ENCODE data around the gene TRIM58.

Gene TRIM58

DNA sequence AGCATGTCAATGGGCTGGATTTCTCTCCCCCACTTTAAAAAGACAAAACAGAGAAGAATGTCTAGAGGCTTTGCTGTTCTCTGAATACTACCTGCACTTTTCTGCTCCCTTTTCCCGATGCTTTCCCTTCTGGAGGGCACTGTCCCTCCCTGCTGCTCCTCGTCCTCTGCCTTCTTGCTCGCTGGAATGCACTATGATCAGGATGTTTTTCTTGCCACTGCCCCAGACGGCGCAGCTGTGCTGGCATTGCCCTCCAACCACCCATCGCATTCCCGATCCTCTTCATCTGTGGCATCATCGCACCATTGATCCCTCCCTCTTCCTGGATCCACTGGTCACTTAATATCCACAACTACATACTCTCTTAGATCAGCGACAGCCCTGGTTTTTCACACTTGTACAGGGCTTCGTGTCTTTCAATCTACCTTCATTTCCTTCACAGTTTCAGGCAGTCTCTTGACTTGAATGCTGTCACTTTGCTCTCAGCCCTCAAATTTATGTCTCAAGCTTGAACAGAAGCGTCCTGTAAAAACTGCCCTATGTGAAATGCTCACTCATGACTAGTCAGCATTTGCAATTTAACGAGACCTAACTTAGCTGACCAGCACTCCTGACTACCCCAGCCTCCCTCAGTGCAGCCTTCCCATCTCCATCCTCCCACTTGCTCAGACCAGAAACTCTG lies 11.8 kb upstream of the TRIM58 start:
- Histone ChIP-seq H3K4me3 (ENCODE audit: low read length in 2 of 2) (no peak overlapping the region), H3K9ac (ENCODE audit: low read length in 2 of 2) (no peak overlapping the region)

DNA sequence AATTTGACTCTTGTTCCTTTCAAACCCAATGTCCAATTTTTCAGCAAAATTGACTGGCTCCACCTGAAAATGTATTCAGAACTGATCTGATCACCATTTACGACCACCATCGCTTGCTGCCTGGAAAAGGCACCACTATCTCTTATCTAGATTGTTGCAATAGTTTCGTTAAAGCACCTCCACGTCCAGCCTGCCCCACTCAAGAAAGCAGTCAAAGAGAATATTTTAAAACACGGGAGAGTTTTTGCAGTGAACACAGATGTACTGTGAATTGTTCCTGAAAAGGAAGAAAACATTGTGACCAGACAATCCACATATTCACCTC lies 11.3 kb upstream of the TRIM58 start:
- H3K9me3 ChIP-seq (ENCODE audit: control insufficient read depth in 2 of 2, low read length in 2 of 2) = no peaks in the 10 kb centered on the region
- H3K4me1 ChIP-seq (ENCODE audit: control insufficient read depth, insufficient read depth, low read length) = no peaks in the 10 kb centered on the region
- H3K27ac ChIP-seq (ENCODE audit: low read length) = no peak overlapping the region
- H3K27me3 ChIP-seq (ENCODE audit: control insufficient read depth in 1 of 2, insufficient read depth in 2 of 2, low read length in 2 of 2) = no peaks in the 10 kb centered on the region
- no peak overlapping the region for H3K9ac ChIP-seq (ENCODE audit: low read length in 2 of 2)
- H3K36me3 ChIP-seq (ENCODE audit: control insufficient read depth in 2 of 2, insufficient read depth in 2 of 2, low read length in 2 of 2) = no peaks in the 10 kb centered on the region
- no peak overlapping the region for H3K4me3 ChIP-seq (ENCODE audit: low read length in 2 of 2)

More for the DNA sequence above, 11.8 kb upstream of the TRIM58 start:
- no peak overlapping the region for H3K27ac ChIP-seq (ENCODE audit: low read length)
- H3K27me3 ChIP-seq (ENCODE audit: control insufficient read depth in 1 of 2, insufficient read depth in 2 of 2, low read length in 2 of 2) = no peaks in the 10 kb centered on the region
- H3K36me3 ChIP-seq (ENCODE audit: control insufficient read depth in 2 of 2, insufficient read depth in 2 of 2, low read length in 2 of 2) = no peaks in the 10 kb centered on the region
- no peaks in the 10 kb centered on the region for H3K9me3 ChIP-seq (ENCODE audit: control insufficient read depth in 2 of 2, low read length in 2 of 2)
- H3K4me1 ChIP-seq (ENCODE audit: control insufficient read depth, insufficient read depth, low read length) = no peaks in the 10 kb centered on the region

DNA sequence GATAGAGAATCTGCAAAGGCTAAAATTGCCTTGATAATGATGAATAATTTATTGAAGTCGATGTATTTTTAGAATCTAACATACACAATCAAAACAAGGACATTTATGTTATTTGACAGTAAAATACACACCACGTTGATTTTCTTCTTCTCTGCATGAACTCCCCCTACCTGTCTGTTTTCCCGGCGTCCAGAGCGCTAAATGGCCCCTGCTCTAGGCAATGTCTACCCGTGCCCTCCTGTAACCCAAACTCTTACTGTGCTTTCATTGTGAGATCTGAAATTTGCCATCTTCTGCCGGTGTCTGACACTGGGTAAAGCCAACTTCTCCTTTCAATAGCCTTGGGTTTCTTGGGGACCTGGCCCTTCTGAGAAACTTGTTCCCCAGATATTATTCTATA lies 8.6 kb upstream of the TRIM58 start:
- Histone ChIP-seq H3K4me1 (ENCODE audit: control insufficient read depth, insufficient read depth, low read length) (no peaks in the 10 kb centered on the region), H3K27me3 (ENCODE audit: control insufficient read depth in 1 of 2, insufficient read depth in 2 of 2, low read length in 2 of 2) (no peaks in the 10 kb centered on the region), H3K36me3 (ENCODE audit: control insufficient read depth in 2 of 2, insufficient read depth in 2 of 2, low read length in 2 of 2) (no peaks in the 10 kb centered on the region), H3K9me3 (ENCODE audit: control insufficient read depth in 2 of 2, low read length in 2 of 2) (no peaks in the 10 kb centered on the region), H3K27ac (ENCODE audit: low read length) (no peak overlapping the region), H3K4me3 (ENCODE audit: low read length in 2 of 2) (no peak overlapping the region), H3K9ac (ENCODE audit: low read length in 2 of 2) (no peak overlapping the region)

DNA sequence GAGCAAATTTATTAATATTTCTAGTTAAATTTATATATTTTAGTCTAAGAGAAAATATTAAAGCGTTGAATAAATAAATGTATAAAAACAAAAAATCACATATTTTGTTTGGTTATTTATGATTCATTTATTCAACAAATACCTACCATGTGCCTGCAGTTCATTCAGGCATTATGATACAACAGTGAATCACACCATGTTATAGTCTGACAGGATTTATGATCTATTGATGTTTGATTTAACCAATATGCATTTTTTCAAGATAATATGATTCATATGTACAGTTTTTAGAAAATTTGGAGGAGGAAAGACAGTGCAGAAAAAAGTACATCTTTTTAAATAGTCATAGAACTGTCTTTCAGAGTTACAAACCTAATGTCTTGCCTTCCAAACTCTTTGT lies 7.4 kb upstream of the TRIM58 start:
- Histone ChIP-seq H3K4me1 (ENCODE audit: control insufficient read depth, insufficient read depth, low read length) (no peaks in the 10 kb centered on the region), H3K9me3 (ENCODE audit: control insufficient read depth in 2 of 2, low read length in 2 of 2) (no peaks in the 10 kb centered on the region), H3K36me3 (ENCODE audit: control insufficient read depth in 2 of 2, insufficient read depth in 2 of 2, low read length in 2 of 2) (no peaks in the 10 kb centered on the region), H3K27ac (ENCODE audit: low read length) (no peak overlapping the region), H3K9ac (ENCODE audit: low read length in 2 of 2) (no peak overlapping the region), H3K27me3 (ENCODE audit: control insufficient read depth in 1 of 2, insufficient read depth in 2 of 2, low read length in 2 of 2) (no peaks in the 10 kb centered on the region), H3K4me3 (ENCODE audit: low read length in 2 of 2) (no peak overlapping the region)

DNA sequence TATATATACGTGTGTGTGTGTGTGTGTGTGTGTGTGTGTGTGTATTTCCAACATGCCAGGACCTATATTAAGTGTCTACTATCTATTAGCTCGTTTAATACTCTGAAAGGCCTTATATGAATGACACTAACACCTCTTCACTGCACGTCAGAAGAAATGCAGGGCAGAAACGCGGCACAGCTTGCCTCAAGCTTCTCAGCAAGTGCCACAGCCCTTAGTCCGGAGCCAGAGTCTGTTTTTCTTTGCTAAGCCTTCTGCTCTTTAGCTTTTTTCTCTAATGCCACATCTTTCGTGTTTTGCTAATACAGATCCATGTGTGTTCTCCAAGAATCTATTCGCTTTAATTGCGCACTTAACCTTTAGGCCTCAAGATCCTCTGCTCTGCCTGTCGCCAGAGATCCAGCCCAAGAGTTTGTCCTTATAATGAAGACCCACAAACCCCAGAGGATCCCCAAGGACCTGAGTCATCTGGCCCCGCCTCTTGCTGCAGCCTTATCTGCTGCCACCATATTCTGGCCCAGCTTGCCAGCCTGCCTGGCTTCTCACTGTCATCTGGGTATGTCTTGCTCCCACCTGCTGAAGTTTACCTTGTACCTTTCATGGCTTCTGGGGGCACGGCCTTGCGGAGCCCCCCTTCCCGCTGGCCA lies 2.0 kb upstream of the TRIM58 start:
- H3K27me3 ChIP-seq (ENCODE audit: control insufficient read depth in 1 of 2, insufficient read depth in 2 of 2, low read length in 2 of 2) = peaks cover 9 to 16% of the 10 kb centered on the region in 2 donors
- no peak overlapping the region for H3K27ac ChIP-seq (ENCODE audit: low read length)
- no peaks in the 10 kb centered on the region for H3K36me3 ChIP-seq (ENCODE audit: control insufficient read depth in 2 of 2, insufficient read depth in 2 of 2, low read length in 2 of 2)
- no peak overlapping the region for H3K9ac ChIP-seq (ENCODE audit: low read length in 2 of 2)
- H3K9me3 ChIP-seq (ENCODE audit: control insufficient read depth in 2 of 2, low read length in 2 of 2) = no peaks in the 10 kb centered on the region
- no peak overlapping the region for H3K4me3 ChIP-seq (ENCODE audit: low read length in 2 of 2)
- no peaks in the 10 kb centered on the region for H3K4me1 ChIP-seq (ENCODE audit: control insufficient read depth, insufficient read depth, low read length)

DNA sequence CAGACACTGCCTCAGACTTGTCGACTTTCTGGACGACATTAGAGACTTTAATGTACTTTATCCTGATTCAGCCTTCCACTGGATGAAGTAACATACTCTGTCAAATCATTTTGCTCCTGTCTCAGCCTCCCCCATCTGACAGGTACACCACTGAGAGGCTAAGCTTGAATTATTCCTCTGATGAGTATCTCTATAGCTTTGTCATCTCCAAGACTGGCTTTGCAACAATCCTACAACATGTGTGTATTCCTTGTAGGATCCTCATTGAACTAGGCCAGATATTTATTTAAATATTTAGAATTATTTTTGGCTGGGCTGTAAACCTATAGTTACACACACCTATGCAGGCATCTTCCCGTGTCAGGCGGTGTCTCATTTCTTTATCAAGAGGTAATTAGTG lies 1.1 kb upstream of the TRIM58 start:
- peaks cover 14 to 16% of the 10 kb centered on the region in 2 donors for H3K27me3 ChIP-seq (ENCODE audit: control insufficient read depth in 1 of 2, insufficient read depth in 2 of 2, low read length in 2 of 2)
- H3K27ac ChIP-seq (ENCODE audit: low read length) = no peak overlapping the region
- H3K4me3 ChIP-seq (ENCODE audit: low read length in 2 of 2) = no peak overlapping the region
- H3K4me1 ChIP-seq (ENCODE audit: control insufficient read depth, insufficient read depth, low read length) = no peaks in the 10 kb centered on the region
- no peak overlapping the region for H3K9ac ChIP-seq (ENCODE audit: low read length in 2 of 2)
- no peaks in the 10 kb centered on the region for H3K36me3 ChIP-seq (ENCODE audit: control insufficient read depth in 2 of 2, insufficient read depth in 2 of 2, low read length in 2 of 2)
- H3K9me3 ChIP-seq (ENCODE audit: control insufficient read depth in 2 of 2, low read length in 2 of 2) = no peaks in the 10 kb centered on the region

DNA sequence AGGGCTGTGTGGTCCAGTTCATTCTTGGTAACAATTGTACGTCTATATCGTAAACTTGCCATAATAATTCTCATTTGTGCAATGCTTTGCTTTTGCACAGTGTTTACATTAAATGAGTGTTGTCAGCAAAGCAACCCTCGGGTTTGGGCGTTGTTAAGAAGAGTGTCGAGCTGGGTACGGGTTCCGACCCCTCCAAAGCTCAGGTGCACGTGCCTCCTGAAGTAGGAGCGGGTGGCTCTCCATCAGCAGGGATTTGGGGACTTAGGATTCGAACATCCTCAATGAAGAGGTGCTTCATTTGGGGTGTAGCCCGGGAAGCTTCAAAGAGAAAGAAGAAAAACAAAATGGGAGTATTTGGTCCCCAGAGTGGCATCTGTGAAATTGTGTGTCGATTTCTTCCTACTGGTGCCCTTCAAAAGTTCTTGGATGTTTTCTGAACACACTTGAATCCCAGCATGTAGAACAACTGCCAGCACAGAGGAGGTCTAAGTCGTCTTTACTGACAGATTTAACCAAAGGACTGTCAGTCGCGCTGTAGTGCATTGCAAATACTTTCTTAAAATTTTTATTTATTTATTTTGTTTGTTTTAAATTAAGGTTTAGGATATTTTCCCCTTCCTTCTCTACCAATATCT lies 1.1 kb downstream of the TRIM58 start:
- Histone ChIP-seq H3K4me3 (ENCODE audit: low read length in 2 of 2) (no peak overlapping the region), H3K27ac (ENCODE audit: low read length) (no peak overlapping the region), H3K4me1 (ENCODE audit: control insufficient read depth, insufficient read depth, low read length) (no peaks in the 10 kb centered on the region), H3K9me3 (ENCODE audit: control insufficient read depth in 2 of 2, low read length in 2 of 2) (no peaks in the 10 kb centered on the region), H3K36me3 (ENCODE audit: control insufficient read depth in 2 of 2, insufficient read depth in 2 of 2, low read length in 2 of 2) (no peaks in the 10 kb centered on the region), H3K27me3 (ENCODE audit: control insufficient read depth in 1 of 2, insufficient read depth in 2 of 2, low read length in 2 of 2) (peaks cover 14 to 16% of the 10 kb centered on the region in 2 donors), H3K9ac (ENCODE audit: low read length in 2 of 2) (no peak overlapping the region)

DNA sequence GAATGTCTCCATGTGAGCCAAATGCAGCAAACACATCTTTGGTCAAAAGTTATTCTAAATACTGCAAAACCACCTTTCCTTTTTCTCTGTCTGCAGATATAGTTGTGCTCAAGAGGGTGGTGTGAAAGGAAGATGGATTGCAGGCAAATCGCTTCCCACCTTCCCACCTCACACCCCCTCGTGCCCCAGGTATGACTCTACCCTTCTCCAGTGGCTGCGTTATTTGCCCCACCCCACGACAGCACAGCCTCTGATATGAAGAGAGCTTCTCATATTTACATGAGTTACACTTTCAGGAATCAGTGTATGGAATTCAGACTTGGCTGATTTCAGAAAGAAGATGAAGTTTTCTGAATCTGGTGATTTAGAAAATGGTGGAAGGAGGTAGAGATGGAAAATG lies 5.8 kb downstream of the TRIM58 start:
- H3K27ac ChIP-seq (ENCODE audit: low read length) = no peak overlapping the region
- no peaks in the 10 kb centered on the region for H3K9me3 ChIP-seq (ENCODE audit: control insufficient read depth in 2 of 2, low read length in 2 of 2)
- H3K27me3 ChIP-seq (ENCODE audit: control insufficient read depth in 1 of 2, insufficient read depth in 2 of 2, low read length in 2 of 2) = peaks cover 6 to 12% of the 10 kb centered on the region in 2 donors
- H3K4me3 ChIP-seq (ENCODE audit: low read length in 2 of 2) = no peak overlapping the region
- no peaks in the 10 kb centered on the region for H3K36me3 ChIP-seq (ENCODE audit: control insufficient read depth in 2 of 2, insufficient read depth in 2 of 2, low read length in 2 of 2)
- no peak overlapping the region for H3K9ac ChIP-seq (ENCODE audit: low read length in 2 of 2)
- no peaks in the 10 kb centered on the region for H3K4me1 ChIP-seq (ENCODE audit: control insufficient read depth, insufficient read depth, low read length)

DNA sequence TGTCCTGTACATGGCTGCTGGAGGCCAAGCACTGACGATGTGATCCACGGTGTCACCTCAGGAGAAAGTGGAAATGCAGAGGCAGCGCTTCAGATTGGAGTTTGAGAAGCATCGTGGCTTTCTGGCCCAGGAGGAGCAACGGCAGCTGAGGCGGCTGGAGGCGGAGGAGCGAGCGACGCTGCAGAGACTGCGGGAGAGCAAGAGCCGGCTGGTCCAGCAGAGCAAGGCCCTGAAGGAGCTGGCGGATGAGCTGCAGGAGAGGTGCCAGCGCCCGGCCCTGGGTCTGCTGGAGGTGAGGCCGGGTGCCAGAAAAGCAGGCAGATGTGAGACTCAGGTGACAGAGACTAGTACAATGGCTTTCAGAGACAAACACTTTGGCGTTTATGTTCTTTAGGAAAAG lies 7.7 kb downstream of the TRIM58 start:
- Histone ChIP-seq H3K36me3 (ENCODE audit: control insufficient read depth in 2 of 2, insufficient read depth in 2 of 2, low read length in 2 of 2) (no peaks in the 10 kb centered on the region), H3K27me3 (ENCODE audit: control insufficient read depth in 1 of 2, insufficient read depth in 2 of 2, low read length in 2 of 2) (peaks cover 0 to 4% of the 10 kb centered on the region in 2 donors)

DNA sequence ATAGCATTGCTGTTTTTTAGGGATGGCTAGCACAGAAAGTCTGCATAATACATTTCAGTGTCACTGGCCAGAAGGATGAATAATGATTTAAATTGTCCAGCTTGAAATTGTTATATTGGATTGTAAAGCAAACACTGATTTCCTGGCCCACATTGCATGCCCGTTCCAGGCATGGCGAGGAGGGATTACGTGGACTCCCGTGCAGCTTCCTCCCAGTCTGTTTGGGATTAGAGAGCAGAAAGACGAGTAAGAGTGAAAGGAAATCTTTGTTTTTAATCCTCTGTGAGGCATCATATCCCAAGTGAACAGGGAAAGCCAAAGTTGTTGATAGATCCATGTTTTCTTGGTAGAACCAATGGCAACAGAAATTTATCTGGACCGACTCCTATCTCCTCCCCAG lies 8.4 kb downstream of the TRIM58 start:
- Histone ChIP-seq H3K9ac (ENCODE audit: low read length in 2 of 2) (no peak overlapping the region), H3K27ac (ENCODE audit: low read length) (no peak overlapping the region), H3K4me1 (ENCODE audit: control insufficient read depth, insufficient read depth, low read length) (no peaks in the 10 kb centered on the region), H3K9me3 (ENCODE audit: control insufficient read depth in 2 of 2, low read length in 2 of 2) (peaks cover 4 to 5% of the 10 kb centered on the region in 2 donors), H3K36me3 (ENCODE audit: control insufficient read depth in 2 of 2, insufficient read depth in 2 of 2, low read length in 2 of 2) (no peaks in the 10 kb centered on the region), H3K27me3 (ENCODE audit: control insufficient read depth in 1 of 2, insufficient read depth in 2 of 2, low read length in 2 of 2) (peaks cover 0 to 2% of the 10 kb centered on the region in 2 donors), H3K4me3 (ENCODE audit: low read length in 2 of 2) (no peak overlapping the region)

More for the DNA sequence above, 7.7 kb downstream of the TRIM58 start:
- no peaks in the 10 kb centered on the region for H3K4me1 ChIP-seq (ENCODE audit: control insufficient read depth, insufficient read depth, low read length)
- no peak overlapping the region for H3K4me3 ChIP-seq (ENCODE audit: low read length in 2 of 2)
- H3K9ac ChIP-seq (ENCODE audit: low read length in 2 of 2) = no peak overlapping the region
- no peak overlapping the region for H3K27ac ChIP-seq (ENCODE audit: low read length)
- H3K9me3 ChIP-seq (ENCODE audit: control insufficient read depth in 2 of 2, low read length in 2 of 2) = peaks cover 0 to 3% of the 10 kb centered on the region in 2 donors

DNA sequence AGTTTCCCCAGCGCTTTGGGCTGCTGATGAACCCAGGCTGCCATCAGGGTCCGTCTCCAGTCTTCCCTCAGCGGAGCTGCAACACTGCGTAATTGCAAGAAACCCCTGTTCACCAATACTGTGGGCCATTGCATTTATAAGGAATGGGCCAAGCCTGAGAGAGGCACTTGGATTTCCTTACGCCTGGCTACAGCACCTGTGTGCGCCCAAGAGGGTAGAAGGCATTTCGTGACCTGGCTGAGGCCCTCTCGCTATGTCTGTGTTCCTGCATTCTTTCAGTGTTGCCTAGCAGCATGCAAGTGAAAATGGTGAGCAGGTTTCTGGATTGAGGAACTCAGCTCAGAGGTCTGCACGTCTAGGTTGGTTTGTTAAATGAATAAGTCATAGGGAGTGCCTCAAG lies 26.4 kb downstream of the TRIM58 start:
- H3K9ac ChIP-seq (ENCODE audit: low read length in 2 of 2) = no peak overlapping the region
- no peak overlapping the region for H3K4me3 ChIP-seq (ENCODE audit: low read length in 2 of 2)

More for the DNA sequence above, 26.4 kb downstream of the TRIM58 start:
- no peaks in the 10 kb centered on the region for H3K36me3 ChIP-seq (ENCODE audit: control insufficient read depth in 2 of 2, insufficient read depth in 2 of 2, low read length in 2 of 2)
- H3K4me1 ChIP-seq (ENCODE audit: control insufficient read depth, insufficient read depth, low read length) = no peaks in the 10 kb centered on the region
- H3K27ac ChIP-seq (ENCODE audit: low read length) = no peak overlapping the region
- no peaks in the 10 kb centered on the region for H3K27me3 ChIP-seq (ENCODE audit: control insufficient read depth in 1 of 2, insufficient read depth in 2 of 2, low read length in 2 of 2)
- no peaks in the 10 kb centered on the region for H3K9me3 ChIP-seq (ENCODE audit: control insufficient read depth in 2 of 2, low read length in 2 of 2)
